Transverse colon (tissue), 3 donors: Measurements from ENCODE around the gene MED17.

Experiments used
- CTCF ChIP-seq, 5 experiments: fragments of 200-600 bp in 3 of 5; fragments of 450-650 bp in 2 of 5; sonication (generic) in 3 of 5; IDR thresholded peaks; 1 replicate in 2 of 5; 2 replicates in 3 of 5; pipeline ENCODE4 v1.5.1; 2016 to 2017; ENCODE audit warnings: antibody characterized with exemption in 5 of 5, inconsistent platforms in 3 of 5, mild to moderate bottlenecking in 2 of 5, moderate library complexity in 1 of 5
- POLR2A ChIP-seq: fragments of 450-650 bp; IDR thresholded peaks from one replicate; pipeline ENCODE4 v1.6.1; 2016; ENCODE audit warnings: antibody characterized with exemption, mild to moderate bottlenecking, moderate library complexity

GRCh38 chr11:93784935-93785360, 866 bp downstream of the MED17 start:
- TF ChIP-seq CTCF (IDR thresholded peaks at IDR 0.05), result peak in 1 of 5 experiments; percentile 0
- TF ChIP-seq POLR2A, result no peak
